Measurements from ENCODE around the gene TOPORS. TPM values are rescaled to one million over a fixed set of nuclear protein-coding genes. Genes with fewer than 3 reads are reported as not detected.

TOPORS gene
- polyA plus RNA-seq, 1 donor: 20.3 TPM

DNA sequence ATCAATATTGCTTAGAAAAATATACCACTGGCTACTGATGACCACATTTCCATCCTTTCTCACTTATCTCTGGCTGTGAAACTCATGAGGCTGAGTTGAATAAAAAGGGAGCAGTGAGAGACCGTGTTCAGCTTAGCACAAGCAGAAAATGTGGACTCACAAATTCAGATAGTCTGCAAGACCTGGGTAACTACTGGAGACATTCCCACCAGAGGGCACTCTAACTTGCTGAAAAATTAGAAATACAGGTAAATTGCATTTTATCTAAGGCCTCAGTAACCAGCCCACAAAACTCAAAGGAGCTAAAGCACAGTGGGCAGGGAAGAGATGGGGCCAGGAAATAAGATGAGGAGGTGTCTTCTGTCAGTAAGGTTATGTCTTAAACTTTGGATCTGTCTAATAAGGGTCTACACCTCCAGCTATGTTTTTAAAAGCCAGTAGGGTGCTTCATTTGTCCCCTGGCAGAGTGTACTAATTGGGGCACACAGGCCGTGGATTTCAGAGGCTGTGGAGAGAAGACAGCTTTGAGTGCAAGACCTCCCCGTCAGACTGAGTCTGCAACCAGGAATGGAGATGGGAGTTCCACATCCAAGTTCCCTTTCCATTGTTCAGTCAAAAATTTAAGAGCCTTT, 29.2 kb upstream of the TOPORS start:
- Histone ChIP-seq H3K4me1 (ENCODE audit: control insufficient read depth, insufficient read depth, low read length) (no peaks in the 10 kb centered on the region), H3K27ac (ENCODE audit: low read length) (no peak overlapping the region), H3K4me3 (ENCODE audit: low read length) (no peak overlapping the region), H3K9me3 (ENCODE audit: control insufficient read depth, low read depth, low read length) (no peaks in the 10 kb centered on the region), H3K36me3 (ENCODE audit: control insufficient read depth, insufficient read depth, low read length) (no peaks in the 10 kb centered on the region), H3K27me3 (ENCODE audit: control insufficient read depth, insufficient read depth, low read length) (peaks cover 9% of the 10 kb centered on the region)
- no CpG with 5 or more reads among the region's 3 CpGs for WGBS (ENCODE audit: insufficient coverage, low lambda C conversion rate)
- peak in 1 of 2 donors; percentile 40 for DNase-seq

DNA sequence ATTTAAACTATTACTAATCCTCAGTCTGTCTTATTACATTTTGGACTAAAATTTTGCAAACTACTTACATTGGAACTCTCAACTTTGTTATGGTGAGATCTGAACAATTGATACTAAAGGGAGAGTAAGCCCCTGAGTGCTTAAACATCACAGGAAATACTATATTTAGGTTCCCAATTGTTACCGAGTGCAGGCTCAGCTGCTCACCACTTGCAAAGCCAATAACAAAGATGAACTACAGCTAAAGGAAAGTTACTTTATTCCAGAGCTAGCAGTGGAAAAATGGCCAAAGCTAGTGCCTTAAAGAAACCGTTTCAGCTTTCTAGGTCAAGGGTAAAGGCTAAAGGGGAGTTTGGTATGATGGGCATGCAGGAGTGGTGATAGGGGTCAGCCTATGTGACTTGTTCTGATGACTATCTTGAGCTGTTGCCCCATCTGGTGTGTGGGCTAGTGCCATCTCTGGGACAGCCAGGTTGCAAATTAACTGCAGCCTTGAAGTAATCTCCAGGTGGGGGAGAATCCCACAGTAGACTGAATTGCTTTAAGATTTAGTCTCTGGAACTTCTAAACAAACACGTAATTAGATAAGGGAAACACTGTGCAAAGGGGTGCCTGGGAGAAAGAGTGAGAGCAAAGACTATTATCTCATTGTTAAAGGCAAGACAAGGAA, 28.4 kb upstream of the TOPORS start:
- no peaks in the 10 kb centered on the region for H3K4me1 ChIP-seq (ENCODE audit: control insufficient read depth, insufficient read depth, low read length)
- no peaks in the 10 kb centered on the region for H3K9me3 ChIP-seq (ENCODE audit: control insufficient read depth, low read depth, low read length)
- peaks cover 9% of the 10 kb centered on the region for H3K27me3 ChIP-seq (ENCODE audit: control insufficient read depth, insufficient read depth, low read length)
- no peak for DNase-seq
- H3K36me3 ChIP-seq (ENCODE audit: control insufficient read depth, insufficient read depth, low read length): no peaks in the 10 kb centered on the region
- H3K4me3 ChIP-seq (ENCODE audit: low read length): no peak overlapping the region
- WGBS (ENCODE audit: insufficient coverage, low lambda C conversion rate): 10% methylated on average over 2 of the region's 3 CpGs
- no peak overlapping the region for H3K27ac ChIP-seq (ENCODE audit: low read length)

DNA sequence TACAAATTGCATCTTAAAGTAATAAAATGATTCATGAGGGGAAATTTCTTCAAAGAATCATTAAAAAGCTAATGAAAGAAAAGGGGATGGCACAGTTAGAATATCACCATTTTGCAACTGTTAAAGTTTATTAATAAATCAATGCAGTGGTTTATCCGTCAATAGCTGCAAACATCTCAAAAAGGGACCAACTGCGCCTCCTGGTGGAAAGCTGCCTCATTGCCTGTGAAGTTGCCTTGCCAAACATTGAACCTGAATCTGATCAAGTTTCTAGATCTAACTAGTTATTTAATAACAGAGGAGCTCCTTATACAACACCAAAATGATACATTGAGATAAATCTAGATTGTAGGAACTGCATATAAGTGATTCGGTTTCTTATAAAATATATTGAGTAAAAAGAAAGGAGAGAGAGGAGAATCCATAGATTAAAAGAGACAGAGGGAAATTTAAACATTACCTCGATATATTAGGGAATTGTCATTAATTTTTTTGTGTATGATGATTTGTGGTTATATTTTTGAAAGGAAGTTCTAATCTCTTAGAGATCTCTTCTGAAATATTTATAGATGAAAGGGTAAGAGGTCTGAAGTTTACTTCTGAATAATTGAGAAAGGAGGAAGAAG, 27.4 kb upstream of the TOPORS start:
- Histone ChIP-seq H3K4me3 (ENCODE audit: low read length) (no peak overlapping the region), H3K27ac (ENCODE audit: low read length) (no peak overlapping the region), H3K36me3 (ENCODE audit: control insufficient read depth, insufficient read depth, low read length) (no peaks in the 10 kb centered on the region), H3K27me3 (ENCODE audit: control insufficient read depth, insufficient read depth, low read length) (peaks cover 9% of the 10 kb centered on the region), H3K9me3 (ENCODE audit: control insufficient read depth, low read depth, low read length) (no peaks in the 10 kb centered on the region), H3K4me1 (ENCODE audit: control insufficient read depth, insufficient read depth, low read length) (no peaks in the 10 kb centered on the region)
- 39% methylated on average over 2 of the region's 4 CpGs for WGBS (ENCODE audit: insufficient coverage, low lambda C conversion rate)
- DNase-seq: peak; percentile 23 to 33

DNA sequence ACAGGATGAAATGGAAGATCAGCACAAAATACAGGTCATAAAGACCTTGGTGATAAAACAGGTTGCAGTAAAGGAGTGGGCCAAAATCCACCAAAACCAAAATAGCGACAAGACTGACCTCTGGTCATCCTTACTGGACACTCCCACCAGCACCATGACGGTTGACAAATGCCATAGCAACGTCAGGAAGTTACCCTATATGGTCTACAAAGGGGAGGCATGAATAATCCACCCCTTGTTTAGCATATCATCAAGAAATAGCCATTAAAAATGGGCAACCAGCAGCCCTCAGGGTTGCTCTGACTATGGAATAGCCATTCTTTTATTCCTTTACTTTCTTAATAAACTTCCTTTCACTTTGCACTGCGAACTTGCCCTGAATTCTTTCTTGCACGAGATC, 26.6 kb upstream of the TOPORS start:
- H3K27ac ChIP-seq (ENCODE audit: low read length): no peak overlapping the region
- DNase-seq: no peak
- 100% methylated on average over 1 of the region's 5 CpGs for WGBS (ENCODE audit: insufficient coverage, low lambda C conversion rate)

DNA sequence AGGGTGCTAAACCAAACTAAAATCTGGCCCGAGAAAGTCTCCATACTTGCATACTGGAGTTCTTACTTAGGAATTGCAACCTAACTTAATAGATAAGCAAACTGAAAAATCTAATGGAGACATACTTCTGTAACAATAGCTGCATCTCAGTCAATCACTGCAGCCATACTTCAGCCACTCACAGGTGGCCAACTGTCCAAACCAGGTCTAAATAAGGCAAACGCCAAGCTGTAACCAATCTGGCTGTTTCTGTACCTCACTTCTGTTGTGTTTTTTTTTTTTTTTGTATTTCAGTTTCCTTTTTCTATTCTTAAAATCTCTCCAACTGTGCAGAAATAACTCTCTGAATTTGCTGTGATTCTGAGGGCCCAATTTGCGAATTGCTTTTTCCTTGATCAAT, 24.9 kb upstream of the TOPORS start:
- Histone ChIP-seq H3K4me1 (ENCODE audit: control insufficient read depth, insufficient read depth, low read length) (peaks cover 4% of the 10 kb centered on the region), H3K4me3 (ENCODE audit: low read length) (no peak overlapping the region), H3K36me3 (ENCODE audit: control insufficient read depth, insufficient read depth, low read length) (no peaks in the 10 kb centered on the region), H3K9me3 (ENCODE audit: control insufficient read depth, low read depth, low read length) (no peaks in the 10 kb centered on the region), H3K27me3 (ENCODE audit: control insufficient read depth, insufficient read depth, low read length) (peaks cover 9% of the 10 kb centered on the region), H3K27ac (ENCODE audit: low read length) (no peak overlapping the region)
- no peak for DNase-seq
- WGBS (ENCODE audit: insufficient coverage, low lambda C conversion rate): 83% methylated on average over 1 of the region's 3 CpGs

More for the DNA sequence above, 26.6 kb upstream of the TOPORS start:
- Histone ChIP-seq H3K9me3 (ENCODE audit: control insufficient read depth, low read depth, low read length) (no peaks in the 10 kb centered on the region), H3K27me3 (ENCODE audit: control insufficient read depth, insufficient read depth, low read length) (peaks cover 9% of the 10 kb centered on the region), H3K4me1 (ENCODE audit: control insufficient read depth, insufficient read depth, low read length) (no peaks in the 10 kb centered on the region), H3K36me3 (ENCODE audit: control insufficient read depth, insufficient read depth, low read length) (no peaks in the 10 kb centered on the region), H3K4me3 (ENCODE audit: low read length) (no peak overlapping the region)

DNA sequence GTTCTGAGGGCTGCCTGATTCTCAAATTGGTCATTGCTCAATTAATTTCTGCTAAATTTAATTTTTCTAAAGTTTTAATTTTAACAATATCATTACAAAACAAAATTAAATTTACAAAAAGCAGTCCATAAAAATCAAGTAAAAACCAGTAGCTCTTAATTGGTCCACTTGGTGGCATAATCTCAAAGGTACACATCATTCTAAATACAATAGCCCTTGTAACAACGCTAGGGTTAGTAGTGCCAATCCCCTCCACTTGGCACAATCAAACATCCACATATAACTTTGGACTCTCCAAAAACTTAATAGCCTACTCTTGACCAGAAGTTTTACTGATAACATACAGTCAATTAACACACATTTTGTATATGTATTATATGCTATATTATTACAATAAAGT, 22.5 kb upstream of the TOPORS start:
- no peak for DNase-seq
- Histone ChIP-seq H3K36me3 (ENCODE audit: control insufficient read depth, insufficient read depth, low read length) (peaks cover 2% of the 10 kb centered on the region), H3K4me1 (ENCODE audit: control insufficient read depth, insufficient read depth, low read length) (peaks cover 4% of the 10 kb centered on the region), H3K27me3 (ENCODE audit: control insufficient read depth, insufficient read depth, low read length) (peaks cover 9% of the 10 kb centered on the region), H3K9me3 (ENCODE audit: control insufficient read depth, low read depth, low read length) (no peaks in the 10 kb centered on the region), H3K4me3 (ENCODE audit: low read length) (no peak overlapping the region), H3K27ac (ENCODE audit: low read length) (no peak overlapping the region)
- no CpG with 5 or more reads among the region's 1 CpG for WGBS (ENCODE audit: insufficient coverage, low lambda C conversion rate)

- peaks cover 8% of the 10 kb centered on the region for H3K36me3 ChIP-seq (ENCODE audit: control insufficient read depth, insufficient read depth, low read length)
- H3K4me3 ChIP-seq (ENCODE audit: low read length): no peak overlapping the region
- WGBS (ENCODE audit: insufficient coverage, low lambda C conversion rate): 86% methylated on average over 2 of the region's 7 CpGs
- no peak for DNase-seq
- peaks cover 4% of the 10 kb centered on the region for H3K27me3 ChIP-seq (ENCODE audit: control insufficient read depth, insufficient read depth, low read length)
- H3K4me1 ChIP-seq (ENCODE audit: control insufficient read depth, insufficient read depth, low read length): peaks cover 4% of the 10 kb centered on the region
- no peaks in the 10 kb centered on the region for H3K9me3 ChIP-seq (ENCODE audit: control insufficient read depth, low read depth, low read length)
- H3K27ac ChIP-seq (ENCODE audit: low read length): peak overlapping the region; percentile 97
Measured at GRCh38 chr9:32573821-32574220, 21.4 kb upstream of the TOPORS start.

DNA sequence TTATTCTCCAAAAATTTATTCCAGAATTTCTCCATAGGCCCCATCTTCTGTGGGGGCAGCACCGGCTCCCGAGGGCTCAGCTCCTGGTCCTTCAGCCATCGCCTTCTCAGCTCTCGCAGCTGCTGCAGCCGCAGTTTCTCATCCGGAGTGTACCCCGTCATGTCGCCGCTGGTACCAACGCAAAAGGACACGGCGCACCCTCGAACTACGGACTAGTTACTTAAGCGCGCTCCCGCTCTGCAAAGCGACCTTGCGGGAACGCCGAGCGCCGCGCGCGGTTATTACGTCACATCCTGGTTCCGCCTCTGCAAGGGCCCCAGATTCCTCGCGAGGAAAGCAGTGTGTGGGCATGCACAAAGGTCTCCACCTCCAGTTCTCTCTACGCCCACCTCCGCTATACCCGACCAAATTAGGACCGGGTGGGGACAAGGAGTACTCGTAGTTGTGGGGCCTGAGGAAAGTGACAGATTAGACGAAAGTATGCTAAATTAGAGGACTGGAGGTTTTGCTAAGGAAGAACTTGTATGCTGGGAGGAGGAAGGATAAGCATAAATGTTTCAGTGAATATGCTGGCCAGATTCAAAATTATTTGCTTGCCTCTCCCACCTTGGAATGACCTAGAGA, 20.6 kb upstream of the TOPORS start, which contains the start of gene NDUFB6:
TSS of gene NDUFB6 (minus strand) at position 260 of the 624 bp plus-strand sequence. CDS start at position 161, 99 bp downstream.
- peak; percentile 96 to 97 for DNase-seq
- H3K36me3 ChIP-seq (ENCODE audit: control insufficient read depth, insufficient read depth, low read length): peaks cover 10% of the 10 kb centered on the region

DNA sequence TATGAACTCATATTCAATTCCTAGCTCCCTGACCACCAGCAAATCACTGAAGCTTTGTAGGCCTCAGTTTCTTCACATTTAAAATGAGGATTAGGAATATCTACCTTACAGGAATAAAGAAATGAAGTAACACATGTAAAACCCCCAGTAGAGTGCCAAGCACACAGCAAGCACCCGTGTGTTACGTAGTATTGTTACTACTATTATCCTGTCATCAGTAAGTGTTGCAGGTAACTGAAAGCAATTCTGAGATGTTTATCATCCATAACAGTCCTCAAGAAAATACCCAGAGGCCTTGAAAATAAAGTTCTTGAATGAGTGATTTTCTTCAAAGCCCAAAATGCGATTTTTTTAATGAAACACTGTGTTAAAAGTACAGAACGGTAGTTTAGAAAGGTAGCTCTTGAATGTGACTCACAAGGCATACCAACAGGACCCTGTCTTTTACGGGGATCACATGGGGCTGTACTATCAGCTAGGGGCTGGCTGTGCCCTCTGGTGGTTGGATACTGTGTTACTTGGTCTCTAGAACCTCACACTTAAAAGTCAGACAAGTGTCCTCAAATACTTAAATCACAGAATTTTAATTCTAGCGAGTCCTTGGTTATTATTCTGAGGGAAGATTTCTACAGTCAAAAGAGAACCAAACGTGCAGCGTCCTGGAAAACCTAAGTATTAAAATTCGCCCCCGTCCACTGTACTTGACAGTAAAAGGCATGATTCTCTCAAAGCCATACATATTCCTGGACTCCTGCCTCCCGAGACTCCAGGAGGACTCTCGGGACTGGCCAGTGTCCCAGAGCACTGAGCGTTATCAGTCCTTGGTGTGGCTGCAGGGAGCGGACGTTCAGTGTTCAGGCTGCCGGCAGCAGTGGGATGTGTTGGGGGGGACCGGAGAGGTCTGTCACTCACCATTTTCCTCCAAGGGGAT, 19.8 kb upstream of the TOPORS start:
- H3K36me3 ChIP-seq (ENCODE audit: control insufficient read depth, insufficient read depth, low read length): peaks cover 11% of the 10 kb centered on the region
- WGBS (ENCODE audit: insufficient coverage, low lambda C conversion rate): 4% methylated on average over 4 of the region's 17 CpGs
- H3K9me3 ChIP-seq (ENCODE audit: control insufficient read depth, low read depth, low read length): no peaks in the 10 kb centered on the region
- H3K4me3 ChIP-seq (ENCODE audit: low read length): peak overlapping the region; percentile 95
- H3K4me1 ChIP-seq (ENCODE audit: control insufficient read depth, insufficient read depth, low read length): peaks cover 4% of the 10 kb centered on the region
- H3K27ac ChIP-seq (ENCODE audit: low read length): peak overlapping the region; percentile 97
- peak; percentile 86 to 88 for DNase-seq
- peaks cover 2% of the 10 kb centered on the region for H3K27me3 ChIP-seq (ENCODE audit: control insufficient read depth, insufficient read depth, low read length)

More for the DNA sequence above, 20.6 kb upstream of the TOPORS start, which contains the start of gene NDUFB6:
- peaks cover 2% of the 10 kb centered on the region for H3K27me3 ChIP-seq (ENCODE audit: control insufficient read depth, insufficient read depth, low read length)
- 0% methylated on average over 1 of the region's 36 CpGs for WGBS (ENCODE audit: insufficient coverage, low lambda C conversion rate)
- peak within 1 kb of the TSS; percentile 95 for H3K4me3 ChIP-seq (ENCODE audit: low read length)
- no peaks in the 10 kb centered on the region for H3K9me3 ChIP-seq (ENCODE audit: control insufficient read depth, low read depth, low read length)
- H3K4me1 ChIP-seq (ENCODE audit: control insufficient read depth, insufficient read depth, low read length): peaks cover 4% of the 10 kb centered on the region
- peak within 1 kb of the TSS; percentile 97 for H3K27ac ChIP-seq (ENCODE audit: low read length)
